ENCODE data around the gene SORCS2.

DNA sequence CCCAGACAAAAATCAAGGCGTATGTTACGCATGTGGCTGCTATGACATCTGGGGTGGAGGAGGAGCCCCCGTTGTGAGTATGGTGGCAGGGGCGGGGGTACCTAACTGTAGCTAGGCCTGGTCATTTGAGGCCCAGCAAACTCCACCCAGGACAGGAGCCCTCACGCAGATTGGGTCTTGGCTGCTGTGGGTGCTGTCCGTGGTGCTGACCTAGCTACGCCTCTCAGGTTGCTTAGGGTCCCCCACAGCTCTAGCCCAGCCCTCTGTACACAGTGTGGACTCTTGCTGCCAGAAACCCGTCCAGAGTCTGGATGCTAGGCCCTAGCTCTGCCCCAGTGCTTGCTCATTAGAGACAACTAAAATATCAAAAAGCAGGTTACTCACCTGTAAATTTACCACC is 389.1 kb downstream of the SORCS2 start:
- TF ChIP-seq, protein P1, sequence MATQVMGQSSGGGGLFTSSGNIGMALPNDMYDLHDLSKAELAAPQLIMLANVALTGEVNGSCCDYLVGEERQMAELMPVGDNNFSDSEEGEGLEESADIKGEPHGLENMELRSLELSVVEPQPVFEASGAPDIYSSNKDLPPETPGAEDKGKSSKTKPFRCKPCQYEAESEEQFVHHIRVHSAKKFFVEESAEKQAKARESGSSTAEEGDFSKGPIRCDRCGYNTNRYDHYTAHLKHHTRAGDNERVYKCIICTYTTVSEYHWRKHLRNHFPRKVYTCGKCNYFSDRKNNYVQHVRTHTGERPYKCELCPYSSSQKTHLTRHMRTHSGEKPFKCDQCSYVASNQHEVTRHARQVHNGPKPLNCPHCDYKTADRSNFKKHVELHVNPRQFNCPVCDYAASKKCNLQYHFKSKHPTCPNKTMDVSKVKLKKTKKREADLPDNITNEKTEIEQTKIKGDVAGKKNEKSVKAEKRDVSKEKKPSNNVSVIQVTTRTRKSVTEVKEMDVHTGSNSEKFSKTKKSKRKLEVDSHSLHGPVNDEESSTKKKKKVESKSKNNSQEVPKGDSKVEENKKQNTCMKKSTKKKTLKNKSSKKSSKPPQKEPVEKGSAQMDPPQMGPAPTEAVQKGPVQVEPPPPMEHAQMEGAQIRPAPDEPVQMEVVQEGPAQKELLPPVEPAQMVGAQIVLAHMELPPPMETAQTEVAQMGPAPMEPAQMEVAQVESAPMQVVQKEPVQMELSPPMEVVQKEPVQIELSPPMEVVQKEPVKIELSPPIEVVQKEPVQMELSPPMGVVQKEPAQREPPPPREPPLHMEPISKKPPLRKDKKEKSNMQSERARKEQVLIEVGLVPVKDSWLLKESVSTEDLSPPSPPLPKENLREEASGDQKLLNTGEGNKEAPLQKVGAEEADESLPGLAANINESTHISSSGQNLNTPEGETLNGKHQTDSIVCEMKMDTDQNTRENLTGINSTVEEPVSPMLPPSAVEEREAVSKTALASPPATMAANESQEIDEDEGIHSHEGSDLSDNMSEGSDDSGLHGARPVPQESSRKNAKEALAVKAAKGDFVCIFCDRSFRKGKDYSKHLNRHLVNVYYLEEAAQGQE (IDR thresholded peaks at IDR 0.05; ENCODE audit: insufficient read depth in 1 of 2, low read depth in 2 of 2, low read length in 2 of 2), result peak; percentile 96 to 99
- TF ChIP-seq SIN3A (IDR thresholded peaks at IDR 0.05; ENCODE audit: borderline replicate concordance, insufficient read depth, low read length), result no peak

Data from PFSK-1 (cell line).